Tibial artery (tissue), 4 donors: ENCODE data around the gene CIITA.

ENCODE experiments used
- DNase-seq, 2 donors: peaks; one replicate each; pipeline ENCODE4 v3.0.0-alpha.2; 2019
- H3K27ac ChIP-seq, 2 donors: fragments of 200-600 bp; sonication (generic) in 1 of 2; 1 replicate in 1 of 2; 2 replicates in 1 of 2; pipeline ENCODE4 v1.5.1; 2018 to 2019; ENCODE audit warnings: mild to moderate bottlenecking in 1 of 2
- H3K27me3 ChIP-seq, 2 donors: fragments of 200-600 bp; sonication (generic) in 1 of 2; one replicate each; pipeline versions ENCODE4 v1.5.1 to v1.6.0; 2016 to 2019
- H3K36me3 ChIP-seq, 3 donors: fragments of 200-600 bp; sonication (generic) in 2 of 3; one replicate each; pipeline ENCODE4 v1.5.1; 2016 to 2019; ENCODE audit warnings: mild to moderate bottlenecking in 2 of 3
- H3K4me1 ChIP-seq, 4 donors: fragments of 200-600 bp; sonication (generic) in 2 of 4; 1 replicate in 3 of 4; 2 replicates in 1 of 4; pipeline ENCODE4 v1.5.1; 2016 to 2019
- H3K4me3 ChIP-seq, 2 donors: fragments of 200-600 bp; sonication (generic) in 1 of 2; 1 replicate in 1 of 2; 2 replicates in 1 of 2; pipeline ENCODE4 v1.5.1; 2018 to 2019; ENCODE audit warnings: mild to moderate bottlenecking in 2 of 2
- H3K9me3 ChIP-seq, 3 donors: fragments of 200-600 bp; sonication (generic) in 1 of 3; one replicate each; pipeline ENCODE4 v1.5.1; 2016 to 2019
- intact Hi-C: fragments of 100-400 bp; cut with DNase I; formaldehyde crosslinking; loops from one replicate; pipeline ENCODE4 v1.15.0; 2023; ENCODE audit warnings: low total_unique reads
- TF ChIP-seq, protein P1 (sequence below), 2 experiments: fragments of 200-600 bp in 1 of 2; fragments of 450-650 bp in 1 of 2; IDR thresholded peaks; one replicate each; pipeline ENCODE4 v1.5.1; 2017 to 2019; ENCODE audit warnings: antibody characterized with exemption in 2 of 2, mild to moderate bottlenecking in 1 of 2, moderate library complexity in 1 of 2

Gene CIITA

GRCh38 chr16:10983159-10983558, 106.2 kb downstream of the CIITA start:
- H3K9me3 ChIP-seq = no peaks in the 10 kb centered on the region
- H3K27me3 ChIP-seq = no peaks in the 10 kb centered on the region
- TF ChIP-seq, protein P1, sequence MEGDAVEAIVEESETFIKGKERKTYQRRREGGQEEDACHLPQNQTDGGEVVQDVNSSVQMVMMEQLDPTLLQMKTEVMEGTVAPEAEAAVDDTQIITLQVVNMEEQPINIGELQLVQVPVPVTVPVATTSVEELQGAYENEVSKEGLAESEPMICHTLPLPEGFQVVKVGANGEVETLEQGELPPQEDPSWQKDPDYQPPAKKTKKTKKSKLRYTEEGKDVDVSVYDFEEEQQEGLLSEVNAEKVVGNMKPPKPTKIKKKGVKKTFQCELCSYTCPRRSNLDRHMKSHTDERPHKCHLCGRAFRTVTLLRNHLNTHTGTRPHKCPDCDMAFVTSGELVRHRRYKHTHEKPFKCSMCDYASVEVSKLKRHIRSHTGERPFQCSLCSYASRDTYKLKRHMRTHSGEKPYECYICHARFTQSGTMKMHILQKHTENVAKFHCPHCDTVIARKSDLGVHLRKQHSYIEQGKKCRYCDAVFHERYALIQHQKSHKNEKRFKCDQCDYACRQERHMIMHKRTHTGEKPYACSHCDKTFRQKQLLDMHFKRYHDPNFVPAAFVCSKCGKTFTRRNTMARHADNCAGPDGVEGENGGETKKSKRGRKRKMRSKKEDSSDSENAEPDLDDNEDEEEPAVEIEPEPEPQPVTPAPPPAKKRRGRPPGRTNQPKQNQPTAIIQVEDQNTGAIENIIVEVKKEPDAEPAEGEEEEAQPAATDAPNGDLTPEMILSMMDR (IDR thresholded peaks at IDR 0.05) = no peak
- H3K36me3 ChIP-seq = peaks cover 3 to 47% (median 5%) of the 10 kb centered on the region in 3 donors
- H3K27ac ChIP-seq = no peak overlapping the region
- H3K4me1 ChIP-seq = peaks cover 0 to 18% (median 15%) of the 10 kb centered on the region in 4 donors
- no peak overlapping the region for H3K4me3 ChIP-seq
- intact Hi-C loops = no loop called here
- no peak for DNase-seq

GRCh38 chr16:10984509-10984908, 107.5 kb downstream of the CIITA start:
- no peak for DNase-seq
- H3K36me3 ChIP-seq = peaks cover 5 to 60% (median 8%) of the 10 kb centered on the region in 3 donors
- H3K4me3 ChIP-seq = no peak overlapping the region
- no peaks in the 10 kb centered on the region for H3K27me3 ChIP-seq
- no peak overlapping the region for H3K27ac ChIP-seq
- intact Hi-C loops = no loop called here
- H3K4me1 ChIP-seq = peaks cover 0 to 13% (median 11%) of the 10 kb centered on the region in 4 donors
- TF ChIP-seq, protein P1 (IDR thresholded peaks at IDR 0.05) = no peak
- H3K9me3 ChIP-seq = no peaks in the 10 kb centered on the region
